CD14-positive monocyte (primary cell): ENCODE data around the gene C17orf113. TPM values are rescaled to one million over a fixed set of nuclear protein-coding genes. Genes with fewer than 3 reads are reported as not detected.

Experiments
- DNase-seq, 3 donors: peaks; one replicate each; pipeline ENCODE4 v3.0.0-alpha.2; 2011 to 2022
- H2AFZ ChIP-seq: 2 replicates; pipeline ENCODE4 v1.6.0; 2012; ENCODE audit warnings: mild to moderate bottlenecking, low read depth, low read length, inconsistent platforms; ENCODE audit not compliant: insufficient read depth, poor library complexity, severe bottlenecking
- H3K27ac ChIP-seq, 2 donors: 1 replicate in 1 of 2; 2 replicates in 1 of 2; pipeline ENCODE4 v1.5.1; 2012 to 2013; ENCODE audit warnings: low read length in 2 of 2, control low read depth in 1 of 2, inconsistent platforms in 1 of 2, low read depth in 1 of 2, mild to moderate bottlenecking in 1 of 2
- H3K27me3 ChIP-seq, 2 donors: one replicate each; pipeline versions ENCODE4 v1.6.0 to v1.6.1; 2011 to 2013; ENCODE audit warnings: low read length in 2 of 2; ENCODE audit not compliant: control insufficient read depth in 2 of 2, insufficient read depth in 2 of 2
- H3K36me3 ChIP-seq, 2 donors: replicated peaks in 1 of 2; 1 replicate in 1 of 2; 2 replicates in 1 of 2; pipeline versions ENCODE4 v1.5.1 to v1.6.1; 2012 to 2013; ENCODE audit warnings: low read length in 2 of 2, control low read depth in 1 of 2, inconsistent platforms in 1 of 2, mild to moderate bottlenecking in 1 of 2; ENCODE audit not compliant: insufficient read depth in 2 of 2, control insufficient read depth in 1 of 2
- H3K4me1 ChIP-seq, 2 donors: 1 replicate in 1 of 2; 2 replicates in 1 of 2; pipeline versions ENCODE4 v1.5.1 to v1.6.1; 2012 to 2013; ENCODE audit warnings: low read length in 2 of 2, control low read depth in 1 of 2, inconsistent platforms in 1 of 2, mild to moderate bottlenecking in 1 of 2, moderate library complexity in 1 of 2; ENCODE audit not compliant: insufficient read depth in 2 of 2, control insufficient read depth in 1 of 2
- H3K4me2 ChIP-seq: replicated peaks from 2 replicates; pipeline ENCODE3; 2012; ENCODE audit warnings: low read length, moderate library complexity, mild to moderate bottlenecking; ENCODE audit not compliant: poor library complexity, severe bottlenecking; ENCODE audit errors: extremely low read depth
- H3K4me3 ChIP-seq, 3 experiments: fragments of 200-600 bp in 1 of 3; sonication (generic) in 1 of 3; replicated peaks in 1 of 3; 1 replicate in 2 of 3; 2 replicates in 1 of 3; pipeline ENCODE4 v1.5.1; 2011 to 2013; ENCODE audit warnings: low read length in 3 of 3, mild to moderate bottlenecking in 3 of 3, control low read depth in 2 of 3, low read depth in 2 of 3, inconsistent platforms in 1 of 3, moderate library complexity in 1 of 3
- H3K79me2 ChIP-seq: 2 replicates; pipeline ENCODE4 v1.6.0; 2012; ENCODE audit warnings: mild to moderate bottlenecking, control low read depth, inconsistent platforms, low read length, moderate library complexity; ENCODE audit not compliant: insufficient read depth
- H3K9ac ChIP-seq: 2 replicates; pipeline ENCODE4 v1.6.0; 2017; ENCODE audit warnings: low read length, mild to moderate bottlenecking; ENCODE audit not compliant: insufficient read depth, poor library complexity, severe bottlenecking
- H3K9me3 ChIP-seq, 2 donors: replicated peaks in 1 of 2; 1 replicate in 1 of 2; 2 replicates in 1 of 2; pipeline versions ENCODE4 v1.5.1 to v1.6.1; 2012 to 2013; ENCODE audit warnings: low read length in 2 of 2, control low read depth in 1 of 2; ENCODE audit not compliant: control insufficient read depth in 1 of 2, insufficient read depth in 1 of 2
- H4K20me1 ChIP-seq: 2 replicates; pipeline ENCODE4 v1.6.0; 2012; ENCODE audit warnings: mild to moderate bottlenecking, low read length, control low read depth, moderate library complexity; ENCODE audit not compliant: insufficient read depth
- H3K27ac Mint-ChIP-seq, 7 donors: one replicate each; pipeline ENCODE4 v1.8.0; 2020; ENCODE audit warnings: mild to moderate bottlenecking in 7 of 7, mixed read lengths in 7 of 7, moderate library complexity in 6 of 7, inconsistent platforms in 2 of 7
- H3K27me3 Mint-ChIP-seq, 3 donors: one replicate each; pipeline ENCODE4 v1.8.0; 2021 to 2022; ENCODE audit warnings: low read depth in 3 of 3, mild to moderate bottlenecking in 3 of 3, mixed read lengths in 3 of 3, moderate library complexity in 3 of 3, inconsistent platforms in 1 of 3
- H3K36me3 Mint-ChIP-seq, 2 donors: one replicate each; pipeline ENCODE4 v1.8.0; 2020; ENCODE audit warnings: mixed read lengths in 2 of 2, inconsistent platforms in 1 of 2, mild to moderate bottlenecking in 1 of 2
- H3K4me1 Mint-ChIP-seq: one replicate; pipeline ENCODE4 v1.8.0; 2020; ENCODE audit warnings: mild to moderate bottlenecking, mixed read lengths
- H3K4me3 Mint-ChIP-seq, 2 donors: one replicate each; pipeline ENCODE4 v1.8.0; 2020; ENCODE audit warnings: mild to moderate bottlenecking in 2 of 2, mixed read lengths in 2 of 2, moderate library complexity in 1 of 2
- H3K9me3 Mint-ChIP-seq, 7 donors: one replicate each; pipeline ENCODE4 v1.8.0; 2020 to 2022; ENCODE audit warnings: mixed read lengths in 7 of 7, mild to moderate bottlenecking in 6 of 7, moderate library complexity in 6 of 7, inconsistent platforms in 2 of 7
- WGBS: methylation state at CpG from one replicate; pipeline ENCODE4 v1.1.5; 2013; ENCODE audit warnings: missing lambda C conversion rate; ENCODE audit not compliant: insufficient coverage; 5-methylcytosine and 5-hydroxymethylcytosine counted together
- intact Hi-C, 2 donors: fragments of 100-400 bp; cut with micrococcal nuclease; formaldehyde crosslinking; loops; one replicate each; pipeline versions ENCODE4 v1.15.0 to v1.15.1; 2023
- polyA plus RNA-seq, 3 donors: library from polyadenylated mRNA; depleted of rRNA in 1 of 3; unstranded in 2 of 3; stranded (reverse) in 1 of 3; fragments of 300-500 nt in 2 of 3; fragments of >200 nt in 1 of 3; fragmentation: Illumina TruSeq in 2 of 3; gene quantifications; 1 replicate in 2 of 3; 2 replicates in 1 of 3; pipeline ENCODE4 v1.2.3, GENCODE V29; 2012 to 2021
- TF ChIP-seq, protein P1 (sequence below): fragments of 200-600 bp; IDR thresholded peaks from one replicate; pipeline ENCODE4 v1.8.0; 2022; ENCODE audit warnings: antibody characterized with exemption, mild to moderate bottlenecking

C17orf113 gene
- polyA plus RNA-seq, 3 donors = 0.20 to 0.52 (median 0.28) TPM

DNA sequence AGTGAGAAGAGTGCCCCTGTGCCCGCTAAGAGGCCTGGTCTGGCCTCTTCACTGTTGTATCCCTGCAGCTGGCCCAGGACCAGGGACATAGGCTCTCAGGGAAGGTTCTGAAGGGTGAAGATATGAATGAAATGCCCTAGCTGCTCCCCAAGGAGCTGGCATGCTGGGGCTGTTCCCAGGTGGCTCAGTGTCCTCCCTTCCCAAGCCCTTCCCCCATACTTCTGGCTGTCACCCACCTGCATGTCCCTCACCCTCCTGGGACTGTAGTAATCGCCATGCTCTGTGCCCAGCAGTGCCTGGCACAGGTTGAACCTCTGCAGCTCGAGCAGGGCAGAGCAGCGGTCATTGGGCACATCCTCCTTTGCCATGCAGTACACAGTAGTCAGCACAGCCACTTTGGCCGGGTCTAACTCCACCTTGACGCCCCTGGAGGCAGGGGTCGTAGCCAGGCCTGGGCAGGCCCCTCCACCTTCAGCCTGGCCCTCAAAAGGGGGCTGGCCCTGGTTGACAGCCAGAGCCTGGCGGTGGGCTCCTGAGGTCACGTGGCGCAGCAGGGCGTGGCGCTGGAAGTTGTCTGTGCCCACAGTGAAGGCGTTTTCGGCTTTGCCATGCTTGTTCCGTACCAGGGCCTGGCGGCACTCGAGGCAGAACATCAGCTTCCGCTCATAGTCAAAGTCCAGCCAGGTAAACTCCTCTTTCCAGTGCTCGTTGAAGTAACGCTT lies 7.6 kb downstream of the C17orf113 start:
- H3K9ac ChIP-seq = no peak overlapping the region
- no peak overlapping the region for H2AFZ ChIP-seq
- peaks cover 3 to 19% (median 6%) of the 10 kb centered on the region in 3 donors for H3K27me3 Mint-ChIP-seq
- H3K79me2 ChIP-seq = no peaks in the 10 kb centered on the region
- H4K20me1 ChIP-seq = no peaks in the 10 kb centered on the region
- no peaks in the 10 kb centered on the region for H3K36me3 Mint-ChIP-seq
- no peaks in the 10 kb centered on the region for H3K9me3 ChIP-seq
- peaks cover 6% of the 10 kb centered on the region for H3K4me1 Mint-ChIP-seq
- H3K27ac ChIP-seq = no peak overlapping the region
- H3K4me3 ChIP-seq = no peak overlapping the region
- WGBS = 95% methylated on average over 16 of the region's 20 CpGs
- peaks cover 0 to 5% of the 10 kb centered on the region in 2 donors for H3K27me3 ChIP-seq
- H3K4me1 ChIP-seq = peaks cover 3 to 10% of the 10 kb centered on the region in 2 donors
- H3K4me3 Mint-ChIP-seq = no peak overlapping the region
- H3K4me2 ChIP-seq = no peak overlapping the region
- intact Hi-C loops = no loop called here
- H3K36me3 ChIP-seq = no peaks in the 10 kb centered on the region
- DNase-seq = no peak
- TF ChIP-seq, protein P1, sequence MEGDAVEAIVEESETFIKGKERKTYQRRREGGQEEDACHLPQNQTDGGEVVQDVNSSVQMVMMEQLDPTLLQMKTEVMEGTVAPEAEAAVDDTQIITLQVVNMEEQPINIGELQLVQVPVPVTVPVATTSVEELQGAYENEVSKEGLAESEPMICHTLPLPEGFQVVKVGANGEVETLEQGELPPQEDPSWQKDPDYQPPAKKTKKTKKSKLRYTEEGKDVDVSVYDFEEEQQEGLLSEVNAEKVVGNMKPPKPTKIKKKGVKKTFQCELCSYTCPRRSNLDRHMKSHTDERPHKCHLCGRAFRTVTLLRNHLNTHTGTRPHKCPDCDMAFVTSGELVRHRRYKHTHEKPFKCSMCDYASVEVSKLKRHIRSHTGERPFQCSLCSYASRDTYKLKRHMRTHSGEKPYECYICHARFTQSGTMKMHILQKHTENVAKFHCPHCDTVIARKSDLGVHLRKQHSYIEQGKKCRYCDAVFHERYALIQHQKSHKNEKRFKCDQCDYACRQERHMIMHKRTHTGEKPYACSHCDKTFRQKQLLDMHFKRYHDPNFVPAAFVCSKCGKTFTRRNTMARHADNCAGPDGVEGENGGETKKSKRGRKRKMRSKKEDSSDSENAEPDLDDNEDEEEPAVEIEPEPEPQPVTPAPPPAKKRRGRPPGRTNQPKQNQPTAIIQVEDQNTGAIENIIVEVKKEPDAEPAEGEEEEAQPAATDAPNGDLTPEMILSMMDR = no peak
- H3K9me3 Mint-ChIP-seq = peaks cover 0 to 1% (median 0%) of the 10 kb centered on the region in 7 donors
- H3K27ac Mint-ChIP-seq = no peak overlapping the region

DNA sequence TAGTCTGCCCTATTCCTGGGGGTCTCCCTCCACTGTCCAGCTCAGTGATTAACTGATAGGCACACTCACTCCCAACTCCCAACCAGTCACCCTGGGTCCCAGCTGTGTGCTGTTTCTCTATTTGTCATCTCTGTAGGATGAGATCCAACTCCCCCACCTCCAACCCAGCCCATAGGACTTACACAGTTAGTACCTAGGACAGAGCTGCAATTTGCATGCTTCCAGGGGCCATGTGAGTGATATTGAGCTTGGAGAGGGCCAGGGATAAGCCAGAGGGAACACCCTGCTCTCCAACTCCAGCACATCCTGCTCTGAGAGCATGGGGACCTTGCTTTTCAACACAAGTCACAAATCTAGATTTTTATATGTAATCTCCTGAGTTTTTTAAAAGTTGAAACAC lies 8.8 kb downstream of the C17orf113 start:
- Histone ChIP-seq H3K79me2 (no peaks in the 10 kb centered on the region), H3K27me3 (peaks cover 0 to 5% of the 10 kb centered on the region in 2 donors), H3K4me2 (no peak overlapping the region), H3K36me3 (no peaks in the 10 kb centered on the region), H3K9me3 (no peaks in the 10 kb centered on the region), H4K20me1 (no peaks in the 10 kb centered on the region), H2AFZ (no peak overlapping the region), H3K4me3 (no peak overlapping the region), H3K27ac (no peak overlapping the region), H3K9ac (no peak overlapping the region), H3K4me1 (peaks cover 3 to 10% of the 10 kb centered on the region in 2 donors)
- no peaks in the 10 kb centered on the region for H3K36me3 Mint-ChIP-seq
- DNase-seq = no peak
- H3K27ac Mint-ChIP-seq = no peak overlapping the region
- H3K4me1 Mint-ChIP-seq = peaks cover 6% of the 10 kb centered on the region
- intact Hi-C loops = no loop called here
- H3K9me3 Mint-ChIP-seq = peaks cover 0 to 1% (median 0%) of the 10 kb centered on the region in 7 donors
- peaks cover 3 to 19% (median 6%) of the 10 kb centered on the region in 3 donors for H3K27me3 Mint-ChIP-seq
- TF ChIP-seq, protein P1 = no peak
- no peak overlapping the region for H3K4me3 Mint-ChIP-seq
